ENCODE results near the gene FARP1. TPM values are rescaled to one million over a fixed set of nuclear protein-coding genes. Genes with fewer than 3 reads are reported as not detected.

Gene FARP1
- total RNA-seq, 2 donors from 2014 or later, result 89.5 to 93.6 TPM

- 82 to 92% methylated on average over 3 of the region's 3 CpGs for WGBS, 2 donors
These were observed 26.4 kb downstream of the FARP1 start for GRCh38 chr13:98169331-98169730.

GRCh38 chr13:98171900-98172589 lies 29.2 kb downstream of the FARP1 start:
- Histone ChIP-seq H3K27ac (peak overlapping the region; percentile 48 to 81 (median 74)), H3K36me3 (replicated peaks in 1 of 2; ENCODE audit: insufficient read depth in 1 of 2, low read depth in 2 of 2) (no peaks in the 10 kb centered on the region), H3K4me3 (no peak overlapping the region), H3K4me1 (peaks cover 43% of the 10 kb centered on the region), H3K27me3 (no peaks in the 10 kb centered on the region), H3K9me3 (no peaks in the 10 kb centered on the region)
- DNase-seq (peak; percentile 13 to 33 (median 23)), ATAC-seq (peak; percentile 44)
- intact Hi-C loops (cut with DNase I), result no loop called here
- TF ChIP-seq CTCF (IDR thresholded peaks at IDR 0.05) (no peak), POLR2A (IDR thresholded peaks at IDR 0.05) (peak in 1 of 3 donors; percentile 7)
- 52 to 59% methylated on average over 11 to 14 of the region's 14 CpGs for WGBS, 2 donors

More at GRCh38 chr13:98169331-98169730, 26.4 kb downstream of the FARP1 start:
- ATAC-seq (no peak), DNase-seq (no peak)
- no peak overlapping the region for H3K27ac ChIP-seq
- intact Hi-C loops (cut with DNase I), result no loop called here
- peaks cover 36% of the 10 kb centered on the region for H3K4me1 ChIP-seq
- no peaks in the 10 kb centered on the region for H3K27me3 ChIP-seq
- no peak overlapping the region for H3K4me3 ChIP-seq
- TF ChIP-seq POLR2A (IDR thresholded peaks at IDR 0.05), result no peak
- no peak for TF ChIP-seq CTCF (IDR thresholded peaks at IDR 0.05)
- H3K36me3 ChIP-seq (replicated peaks in 1 of 2; ENCODE audit: insufficient read depth in 1 of 2, low read depth in 2 of 2), result no peaks in the 10 kb centered on the region
- H3K9me3 ChIP-seq, result no peaks in the 10 kb centered on the region

- WGBS, 2 donors, result 26 to 34% methylated on average over 7 of the region's 7 CpGs
- intact Hi-C loops (cut with DNase I), result no loop called here
These were observed 29.9 kb downstream of the FARP1 start for GRCh38 chr13:98172590-98173422.

GRCh38 chr13:98173431-98174152 lies 30.7 kb downstream of the FARP1 start:
- ATAC-seq (peak; percentile 58), DNase-seq (peak in 3 of 4 donors; percentile 21 to 55 (median 51))
- Histone ChIP-seq H3K36me3 (replicated peaks in 1 of 2; ENCODE audit: insufficient read depth in 1 of 2, low read depth in 2 of 2) (no peaks in the 10 kb centered on the region), H3K4me1 (peaks cover 43% of the 10 kb centered on the region), H3K9me3 (no peaks in the 10 kb centered on the region), H3K27me3 (no peaks in the 10 kb centered on the region), H3K27ac (peak overlapping the region; percentile 48 to 81 (median 74)), H3K4me3 (no peak overlapping the region)
- intact Hi-C loops (cut with DNase I), result no loop called here
- peak in 1 of 3 donors; percentile 6 for TF ChIP-seq POLR2A (IDR thresholded peaks at IDR 0.05)
- no peak for TF ChIP-seq CTCF (IDR thresholded peaks at IDR 0.05)
- WGBS, 2 donors, result 20 to 28% methylated on average over 8 to 9 of the region's 9 CpGs

More at GRCh38 chr13:98172590-98173422, 29.9 kb downstream of the FARP1 start:
- Histone ChIP-seq H3K4me1 (peaks cover 43% of the 10 kb centered on the region), H3K36me3 (replicated peaks in 1 of 2; ENCODE audit: insufficient read depth in 1 of 2, low read depth in 2 of 2) (no peaks in the 10 kb centered on the region), H3K4me3 (no peak overlapping the region), H3K9me3 (no peaks in the 10 kb centered on the region), H3K27me3 (no peaks in the 10 kb centered on the region), H3K27ac (peak overlapping the region; percentile 48 to 81 (median 74))
- DNase-seq (no peak), ATAC-seq (peak; percentile 62)
- TF ChIP-seq POLR2A (IDR thresholded peaks at IDR 0.05) (no peak), CTCF (IDR thresholded peaks at IDR 0.05) (no peak)

Data from body of pancreas (tissue), 4 donors.